GM19238 (cell line): Measurements from ENCODE around the gene LARP1.

Experiments used
- DNase-seq: peaks from one replicate; pipeline ENCODE4 v3.0.0; 2011; ENCODE audit warnings: low spot score; ENCODE audit not compliant: insufficient read length

Gene LARP1

GRCh38 chr5:154761046-154761736, 6.0 kb downstream of the LARP1 start:
- no peak for DNase-seq

- no peak for DNase-seq
Measured at GRCh38 chr5:154762261-154762660, 7.1 kb downstream of the LARP1 start.

GRCh38 chr5:154762700-154763099, 7.5 kb downstream of the LARP1 start:
- no peak for DNase-seq

- no peak for DNase-seq
Measured at GRCh38 chr5:154764967-154765366, 9.8 kb downstream of the LARP1 start.

- no peak for DNase-seq
Measured at GRCh38 chr5:154765396-154765925, 10.3 kb downstream of the LARP1 start.

GRCh38 chr5:154766558-154767281, 11.5 kb downstream of the LARP1 start:
- DNase-seq: no peak

GRCh38 chr5:154767576-154767975, 12.4 kb downstream of the LARP1 start:
- DNase-seq: no peak

GRCh38 chr5:154768207-154768606, 13.0 kb downstream of the LARP1 start:
- DNase-seq: no peak

- no peak for DNase-seq
Measured at GRCh38 chr5:154770111-154770510, 14.9 kb downstream of the LARP1 start.

GRCh38 chr5:154771383-154771901, 16.3 kb downstream of the LARP1 start:
- DNase-seq: no peak

GRCh38 chr5:154773326-154773725, 18.1 kb downstream of the LARP1 start:
- DNase-seq: no peak

GRCh38 chr5:154776167-154776566, 21.0 kb downstream of the LARP1 start:
- DNase-seq: no peak

GRCh38 chr5:154778534-154778933, 23.4 kb downstream of the LARP1 start:
- DNase-seq: no peak

GRCh38 chr5:154779105-154779504, 23.9 kb downstream of the LARP1 start:
- no peak for DNase-seq

GRCh38 chr5:154780128-154780527, 25.0 kb downstream of the LARP1 start:
- no peak for DNase-seq

- DNase-seq: no peak
Measured at GRCh38 chr5:154782326-154782725, 27.1 kb downstream of the LARP1 start.

- DNase-seq: no peak
Measured at GRCh38 chr5:154782812-154783592, 27.8 kb downstream of the LARP1 start.

GRCh38 chr5:154783774-154784460, 28.7 kb downstream of the LARP1 start:
- no peak for DNase-seq

- no peak for DNase-seq
Measured at GRCh38 chr5:154784856-154785255, 29.7 kb downstream of the LARP1 start.

GRCh38 chr5:154786414-154786813, 31.2 kb downstream of the LARP1 start:
- DNase-seq: no peak

- DNase-seq: no peak
Measured at GRCh38 chr5:154788212-154788611, 33.0 kb downstream of the LARP1 start.
